ENCODE data around the gene HSPB1. TPM values are rescaled to one million over a fixed set of nuclear protein-coding genes. Genes with fewer than 3 reads are reported as not detected.
"Not testable (repeated sequence)": the region's sequence is repeated elsewhere in the genome, so short reads cannot be mapped to it uniquely, and the experiment has no call there.

Gene HSPB1
- total RNA-seq, 2 donors from 2014 or later, result 13.3 to 30.3 TPM

DNA sequence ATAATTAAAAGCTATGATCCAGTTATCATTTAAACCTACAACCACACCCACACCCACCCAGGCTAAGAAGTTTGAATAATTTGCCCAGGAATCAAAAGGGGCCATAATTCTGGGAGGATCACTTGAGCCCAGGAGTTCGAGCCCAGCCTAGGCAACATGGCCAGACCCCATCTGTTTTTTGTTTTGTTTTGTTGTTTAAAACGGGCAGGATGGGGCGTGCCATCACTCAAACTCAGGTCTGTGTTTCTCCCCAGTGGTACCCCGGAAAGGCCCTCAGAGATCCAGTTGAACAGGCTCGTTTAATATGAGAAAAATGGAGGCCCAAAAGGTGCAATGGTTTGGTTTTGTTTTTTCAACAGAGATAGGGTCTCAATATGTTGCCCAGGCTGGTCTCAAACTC lies 23.3 kb downstream of the HSPB1 start:
- H3K9me3 Mint-ChIP-seq, result no peaks in the 10 kb centered on the region
- H3K27ac Mint-ChIP-seq, result no peak overlapping the region
- ATAC-seq (no peak), DNase-seq (ENCODE audit: low spot score) (no peak)
- no peaks in the 10 kb centered on the region for H3K27me3 Mint-ChIP-seq
- peaks cover 26% of the 10 kb centered on the region for H3K36me3 Mint-ChIP-seq
- H3K4me1 Mint-ChIP-seq (ENCODE audit: low read depth in 2 of 2), result peaks cover 18 to 31% of the 10 kb centered on the region in 2 donors
- no peak overlapping the region for H3K4me3 Mint-ChIP-seq

DNA sequence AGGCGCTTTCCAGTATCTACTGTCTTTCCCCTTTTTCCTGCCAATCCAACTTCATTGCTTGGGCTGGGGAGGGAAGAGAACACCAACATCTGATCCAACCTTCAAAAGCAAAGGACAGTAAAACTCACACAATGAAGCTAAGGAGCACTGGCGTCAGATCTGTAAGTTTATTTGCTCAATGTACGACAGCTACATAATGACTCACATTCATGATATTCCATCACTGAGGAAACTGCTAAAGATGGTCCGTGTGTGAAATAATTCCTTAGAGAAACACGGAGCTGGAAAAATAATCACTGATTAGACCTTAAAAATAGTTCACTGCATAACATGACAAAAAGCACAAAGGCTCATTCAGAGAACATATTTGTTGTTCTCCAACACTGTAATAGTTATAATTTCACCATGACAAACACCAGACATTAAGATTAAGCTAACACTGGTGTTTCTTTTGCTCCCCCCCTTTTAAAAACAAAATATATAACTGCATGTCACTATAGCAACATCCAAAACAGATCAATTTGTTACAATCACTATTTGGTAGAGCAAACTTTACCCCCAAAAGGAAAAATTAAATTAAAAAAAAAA lies 24.3 kb downstream of the HSPB1 start:
- Mint-ChIP-seq H3K36me3 (peaks cover 26% of the 10 kb centered on the region), H3K4me3 (no peak overlapping the region), H3K4me1 (ENCODE audit: low read depth in 2 of 2) (peaks cover 18 to 31% of the 10 kb centered on the region in 2 donors), H3K9me3 (no peaks in the 10 kb centered on the region), H3K27ac (peak overlapping the region in 1 of 2 donors; percentile 25), H3K27me3 (no peaks in the 10 kb centered on the region)
- ATAC-seq (no peak), DNase-seq (ENCODE audit: low spot score) (no peak)

DNA sequence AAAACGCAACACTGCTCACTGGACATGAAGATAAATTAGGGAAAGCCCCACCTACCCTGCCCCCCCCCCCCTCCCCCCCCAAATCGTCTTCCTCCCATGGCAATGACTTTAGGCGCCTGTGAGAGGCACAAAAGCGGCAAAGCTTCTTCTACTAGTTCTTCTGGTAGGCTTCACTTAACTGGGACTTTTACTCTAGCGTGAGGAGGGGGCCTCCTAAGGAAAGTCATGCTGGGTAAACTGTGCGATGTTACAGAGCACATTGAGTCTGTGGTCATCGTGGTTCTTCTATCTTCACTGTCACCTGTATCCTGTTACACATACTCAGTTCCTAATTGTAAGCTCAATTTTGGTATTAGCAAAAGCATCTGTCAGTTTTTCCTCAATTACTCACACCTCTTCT lies 25.1 kb downstream of the HSPB1 start:
- Mint-ChIP-seq H3K9me3 (no peaks in the 10 kb centered on the region), H3K4me1 (ENCODE audit: low read depth in 2 of 2) (peaks cover 23 to 29% of the 10 kb centered on the region in 2 donors), H3K27me3 (no peaks in the 10 kb centered on the region), H3K27ac (no peak overlapping the region), H3K36me3 (peaks cover 26% of the 10 kb centered on the region), H3K4me3 (no peak overlapping the region)
- no peak for ATAC-seq
- no peak for DNase-seq (ENCODE audit: low spot score)

GRCh38 chr7:76328389-76328788 lies 25.9 kb downstream of the HSPB1 start:
- no peak for ATAC-seq
- Mint-ChIP-seq H3K36me3 (peaks cover 26% of the 10 kb centered on the region), H3K4me3 (no peak overlapping the region)

DNA sequence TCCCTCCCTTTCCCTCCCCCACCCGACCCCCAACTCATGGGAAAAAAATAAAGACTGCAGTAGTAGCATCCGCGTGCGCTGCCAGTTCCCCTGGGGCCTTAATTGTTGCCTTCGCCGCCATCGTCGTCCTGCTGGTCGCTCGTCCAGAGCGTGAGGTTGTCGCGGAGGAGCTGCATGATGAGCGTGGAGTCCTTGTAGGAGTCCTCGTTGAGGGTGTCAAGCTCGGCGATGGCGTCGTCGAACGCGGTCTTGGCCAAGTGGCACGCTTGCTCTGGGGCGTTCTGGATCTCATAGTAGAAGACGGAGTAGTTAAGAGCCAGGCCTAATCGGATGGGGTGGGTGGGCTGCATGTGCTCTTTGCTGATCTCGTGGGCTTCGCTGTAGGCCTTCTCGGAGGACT lies 27.0 kb downstream of the HSPB1 start:
- no peak for DNase-seq (ENCODE audit: low spot score)
- Mint-ChIP-seq H3K4me3 (no peak overlapping the region), H3K9me3 (no peaks in the 10 kb centered on the region), H3K27ac (no peak overlapping the region), H3K27me3 (no peaks in the 10 kb centered on the region), H3K4me1 (ENCODE audit: low read depth in 2 of 2) (peaks cover 31 to 32% of the 10 kb centered on the region in 2 donors), H3K36me3 (peaks cover 26% of the 10 kb centered on the region)
- ATAC-seq, result no peak

More at GRCh38 chr7:76328389-76328788, 25.9 kb downstream of the HSPB1 start:
- Mint-ChIP-seq H3K27ac (peak overlapping the region in 1 of 2 donors; percentile 64), H3K4me1 (ENCODE audit: low read depth in 2 of 2) (peaks cover 26% of the 10 kb centered on the region in 2 donors), H3K27me3 (no peaks in the 10 kb centered on the region), H3K9me3 (no peaks in the 10 kb centered on the region)
- no peak for DNase-seq (ENCODE audit: low spot score)

DNA sequence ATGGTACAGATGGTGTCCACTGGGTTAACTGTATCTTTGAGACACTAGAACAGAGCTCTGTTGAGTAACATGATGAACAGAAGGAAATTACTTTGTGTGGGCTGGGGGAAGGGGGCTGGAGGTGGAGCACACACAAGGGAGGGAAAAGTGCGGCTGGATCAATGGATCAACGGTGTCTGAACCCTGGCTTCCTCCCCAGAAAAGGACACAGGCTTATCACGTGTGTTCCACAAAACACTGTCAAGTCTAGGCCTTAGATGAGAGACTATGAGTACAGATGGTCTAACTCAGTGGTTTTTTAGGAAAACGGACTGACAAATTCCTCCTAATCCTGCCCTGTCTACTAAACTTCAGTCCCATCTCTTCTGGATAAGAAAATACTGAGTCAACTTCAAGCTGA lies 27.8 kb downstream of the HSPB1 start:
- Mint-ChIP-seq H3K4me3 (no peak overlapping the region), H3K27ac (no peak overlapping the region), H3K27me3 (no peaks in the 10 kb centered on the region), H3K4me1 (ENCODE audit: low read depth in 2 of 2) (peaks cover 31 to 32% of the 10 kb centered on the region in 2 donors), H3K9me3 (no peaks in the 10 kb centered on the region), H3K36me3 (peaks cover 26% of the 10 kb centered on the region)
- ATAC-seq (no peak), DNase-seq (ENCODE audit: low spot score) (no peak)

DNA sequence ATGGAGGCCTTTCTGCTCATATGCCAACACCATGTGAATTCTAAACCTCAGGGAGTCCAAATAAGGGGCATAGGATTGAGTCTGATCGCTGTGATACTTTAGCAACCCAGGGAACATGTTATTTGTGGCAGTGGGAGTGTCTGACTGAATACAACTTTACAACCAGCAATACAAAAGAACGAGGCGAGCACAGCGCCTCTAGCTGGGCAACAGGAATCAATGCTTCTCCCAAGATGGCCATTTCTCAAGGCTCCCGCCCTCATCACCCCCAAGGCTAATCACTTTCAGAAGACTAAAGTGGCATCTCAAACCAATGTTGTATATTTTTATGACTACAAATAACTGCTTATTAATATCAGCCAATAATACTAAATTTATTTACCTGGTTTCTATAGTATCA lies 28.2 kb downstream of the HSPB1 start:
- H3K4me1 Mint-ChIP-seq (ENCODE audit: low read depth in 2 of 2), result peaks cover 31 to 32% of the 10 kb centered on the region in 2 donors
- no peaks in the 10 kb centered on the region for H3K27me3 Mint-ChIP-seq
- H3K9me3 Mint-ChIP-seq, result no peaks in the 10 kb centered on the region
- no peak overlapping the region for H3K4me3 Mint-ChIP-seq
- H3K36me3 Mint-ChIP-seq, result peaks cover 26% of the 10 kb centered on the region
- DNase-seq (ENCODE audit: low spot score), result no peak
- no peak for ATAC-seq
- no peak overlapping the region for H3K27ac Mint-ChIP-seq

- Mint-ChIP-seq H3K36me3 (peaks cover 20% of the 10 kb centered on the region), H3K4me3 (no peak overlapping the region), H3K4me1 (ENCODE audit: low read depth in 2 of 2) (peaks cover 31% of the 10 kb centered on the region in 2 donors), H3K27me3 (no peaks in the 10 kb centered on the region), H3K27ac (no peak overlapping the region), H3K9me3 (no peaks in the 10 kb centered on the region)
- no peak for ATAC-seq
- DNase-seq (ENCODE audit: low spot score), result no peak
These were observed 29.6 kb downstream of the HSPB1 start for GRCh38 chr7:76332078-76332477.

GRCh38 chr7:76333511-76334101 lies 31.1 kb downstream of the HSPB1 start:
- peaks cover 12% of the 10 kb centered on the region for H3K36me3 Mint-ChIP-seq
- no peak for DNase-seq (ENCODE audit: low spot score)
- no peak for ATAC-seq
- no peak overlapping the region for H3K27ac Mint-ChIP-seq
- H3K4me3 Mint-ChIP-seq, result no peak overlapping the region
- peaks cover 22 to 27% of the 10 kb centered on the region in 2 donors for H3K4me1 Mint-ChIP-seq (ENCODE audit: low read depth in 2 of 2)
- H3K27me3 Mint-ChIP-seq, result no peaks in the 10 kb centered on the region
- no peaks in the 10 kb centered on the region for H3K9me3 Mint-ChIP-seq

- H3K27ac Mint-ChIP-seq, result no peak overlapping the region
These were observed 32.0 kb downstream of the HSPB1 start for GRCh38 chr7:76334320-76334967.

GRCh38 chr7:76335417-76335816 lies 32.9 kb downstream of the HSPB1 start:
- not testable (repeated sequence) for H3K27me3 Mint-ChIP-seq; DNase-seq (ENCODE audit: low spot score); H3K27ac Mint-ChIP-seq; H3K9me3 Mint-ChIP-seq; ATAC-seq; H3K36me3 Mint-ChIP-seq; H3K4me3 Mint-ChIP-seq
- peaks cover 14 to 17% of the 10 kb centered on the region in 2 donors for H3K4me1 Mint-ChIP-seq (ENCODE audit: low read depth in 2 of 2)

More at GRCh38 chr7:76334320-76334967, 32.0 kb downstream of the HSPB1 start:
- H3K9me3 Mint-ChIP-seq, result no peaks in the 10 kb centered on the region
- no peak overlapping the region for H3K4me3 Mint-ChIP-seq
- H3K27me3 Mint-ChIP-seq, result no peaks in the 10 kb centered on the region
- peaks cover 6% of the 10 kb centered on the region for H3K36me3 Mint-ChIP-seq
- DNase-seq (ENCODE audit: low spot score) (no peak), ATAC-seq (no peak)
- peaks cover 20 to 22% of the 10 kb centered on the region in 2 donors for H3K4me1 Mint-ChIP-seq (ENCODE audit: low read depth in 2 of 2)

DNA sequence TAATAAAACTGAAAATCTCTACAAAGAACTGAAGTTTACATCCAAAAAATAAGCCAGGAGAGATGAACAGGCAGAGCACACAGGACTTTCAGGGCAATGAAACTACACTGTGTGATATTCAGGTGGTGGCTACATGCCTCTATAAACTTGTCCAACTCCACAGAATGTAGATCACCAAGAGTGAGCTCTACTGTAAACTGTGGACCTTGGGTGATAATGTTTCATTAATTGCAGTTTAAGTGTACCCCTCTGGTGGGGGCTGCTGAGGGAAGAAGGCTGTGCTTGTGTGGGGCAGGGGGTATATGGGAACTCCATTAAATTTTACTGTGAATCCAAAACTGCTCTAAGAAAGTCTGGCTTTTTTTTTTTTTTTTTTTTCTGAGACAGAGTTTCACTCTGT lies 33.6 kb downstream of the HSPB1 start:
- Mint-ChIP-seq H3K4me1 (ENCODE audit: low read depth in 2 of 2) (peaks cover 18 to 20% of the 10 kb centered on the region in 2 donors), H3K9me3 (no peaks in the 10 kb centered on the region), H3K27me3 (no peaks in the 10 kb centered on the region), H3K27ac (no peak overlapping the region), H3K36me3 (no peaks in the 10 kb centered on the region), H3K4me3 (no peak overlapping the region)
- no peak for DNase-seq (ENCODE audit: low spot score)
- no peak for ATAC-seq

DNA sequence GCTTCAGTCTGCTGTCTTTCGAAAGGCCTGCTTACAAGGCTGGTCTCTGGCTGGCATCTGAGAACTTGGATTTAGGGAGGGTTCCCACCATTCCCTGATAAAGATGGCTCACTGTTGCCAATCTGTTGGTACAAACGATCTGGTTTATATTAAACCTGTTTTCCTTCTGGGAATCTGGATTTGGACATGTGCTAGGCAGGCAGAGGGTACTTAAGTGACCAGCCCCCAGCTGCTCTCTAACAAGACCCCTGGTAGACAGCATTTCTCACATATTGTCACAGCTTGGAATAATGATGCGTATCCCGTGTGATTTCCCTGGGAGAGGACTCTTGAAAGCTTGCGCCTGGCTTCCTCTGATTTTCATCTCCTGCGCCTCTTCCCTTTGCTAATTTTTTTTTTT lies 34.7 kb downstream of the HSPB1 start:
- Mint-ChIP-seq H3K4me3 (no peak overlapping the region), H3K27me3 (no peaks in the 10 kb centered on the region), H3K36me3 (no peaks in the 10 kb centered on the region), H3K27ac (no peak overlapping the region), H3K4me1 (ENCODE audit: low read depth in 2 of 2) (peaks cover 23 to 27% of the 10 kb centered on the region in 2 donors), H3K9me3 (no peaks in the 10 kb centered on the region)
- ATAC-seq, result no peak
- no peak for DNase-seq (ENCODE audit: low spot score)

DNA sequence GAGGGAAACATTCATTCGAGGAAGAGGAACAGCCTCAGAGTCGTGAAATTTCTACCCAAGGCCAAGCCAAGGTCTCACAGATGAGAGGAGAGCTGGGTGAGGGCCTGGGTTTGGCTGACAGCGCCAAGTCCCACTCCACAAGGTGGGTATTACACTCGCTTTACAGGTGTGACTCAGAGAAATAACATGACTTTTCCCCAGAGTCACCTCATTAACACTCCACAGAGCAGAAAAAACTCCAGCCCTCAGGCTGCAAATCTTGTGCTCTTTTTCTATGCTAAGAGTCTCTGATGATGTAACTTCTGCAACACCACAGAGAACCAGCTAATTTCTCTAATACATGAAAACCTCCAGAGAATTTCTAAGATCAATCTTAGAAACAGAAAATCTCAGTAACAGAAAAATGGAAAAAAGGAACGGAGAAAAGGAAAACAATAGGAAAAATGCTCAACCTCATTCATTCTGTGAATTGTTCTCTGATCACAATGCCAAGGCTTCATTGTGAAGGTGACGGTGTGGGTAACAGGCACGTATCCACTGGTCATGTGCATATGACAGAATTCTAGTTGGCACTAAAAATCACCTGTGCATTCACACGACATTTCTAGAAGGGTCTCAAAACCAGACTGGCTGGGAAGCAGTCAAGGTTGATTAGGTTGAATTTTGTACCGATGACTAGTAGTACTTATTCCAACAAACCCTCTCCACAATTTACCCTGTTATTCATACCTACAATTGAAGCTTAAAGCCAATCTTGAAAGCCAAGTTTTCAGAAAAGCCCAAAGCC lies 36.0 kb downstream of the HSPB1 start:
- Mint-ChIP-seq H3K4me3 (no peak overlapping the region), H3K27ac (no peak overlapping the region), H3K4me1 (ENCODE audit: low read depth in 2 of 2) (peaks cover 30 to 32% of the 10 kb centered on the region in 2 donors), H3K27me3 (no peaks in the 10 kb centered on the region), H3K36me3 (peaks cover 5% of the 10 kb centered on the region), H3K9me3 (no peaks in the 10 kb centered on the region)
- no peak for DNase-seq (ENCODE audit: low spot score)
- ATAC-seq, result no peak

Measured in natural killer cell treated with Interleukin-12 subunit alpha and Interleukin-12 subunit beta and Interleukin-15 and Interleukin-18, amount 100 ng/mL, for 72 hours (primary cell).